Uterus (tissue), 2 donors: ENCODE measurements around the gene NT5E.

Source experiments
- CTCF ChIP-seq, 4 experiments: fragments of 200-600 bp in 2 of 4; fragments of 450-650 bp in 2 of 4; sonication (generic) in 2 of 4; IDR thresholded peaks; one replicate each; pipeline ENCODE4 v1.5.1; 2016 to 2019; ENCODE audit warnings: antibody characterized with exemption in 4 of 4, mild to moderate bottlenecking in 2 of 4, moderate library complexity in 1 of 4
- POLR2A ChIP-seq, 2 donors: fragments of 450-650 bp; IDR thresholded peaks; one replicate each; pipeline ENCODE4 v1.6.1; 2016; ENCODE audit warnings: antibody characterized with exemption in 2 of 2, mild to moderate bottlenecking in 1 of 2, moderate library complexity in 1 of 2

GRCh38 chr6:85436939-85437495 is 12.9 kb upstream of the NT5E start:
- TF ChIP-seq CTCF (IDR thresholded peaks at IDR 0.05) (no peak), POLR2A (IDR thresholded peaks at IDR 0.05) (no peak)
